Stomach (tissue), 4 donors: Measurements from ENCODE around the gene TREX2.

ENCODE experiments used
- CTCF ChIP-seq, 7 experiments: fragments of 450-650 bp in 4 of 7; fragments of 200-600 bp in 3 of 7; sonication (generic) in 3 of 7; IDR thresholded peaks; one replicate each; pipeline ENCODE4 v1.5.1; 2016 to 2019; ENCODE audit warnings: antibody characterized with exemption in 7 of 7, control low read depth in 2 of 7, mild to moderate bottlenecking in 1 of 7
- EP300 ChIP-seq: sonication (generic); formaldehyde crosslinking; IDR thresholded peaks from one replicate; pipeline ENCODE4 v1.6.1; 2017; ENCODE audit warnings: antibody characterized with exemption
- POLR2A ChIP-seq, 4 donors: fragments of 450-650 bp; IDR thresholded peaks; one replicate each; pipeline ENCODE4 v1.6.1; 2016; ENCODE audit warnings: antibody characterized with exemption in 4 of 4, control low read depth in 2 of 4, mild to moderate bottlenecking in 1 of 4, moderate library complexity in 1 of 4
- POLR2AphosphoS5 ChIP-seq, 3 donors: sonication (generic); formaldehyde crosslinking; IDR thresholded peaks; one replicate each; pipeline ENCODE4 v1.6.1; 2016; ENCODE audit warnings: antibody characterized with exemption in 3 of 3

- TF ChIP-seq POLR2A (IDR thresholded peaks at IDR 0.05) (no peak), CTCF (IDR thresholded peaks at IDR 0.05) (no peak), EP300 (no peak), POLR2AphosphoS5 (IDR thresholded peaks at IDR 0.05) (no peak)
These were observed 36.6 kb upstream of the TREX2 start for GRCh38 chrX:153482376-153483015.
